HG03378 (cell line): Measurements from ENCODE around the gene FAXDC2.

Experiments used
- ATAC-seq: cut with Tn5 transposase; IDR thresholded peaks from one replicate; pipeline ENCODE4 v1.9.1; 2021; ENCODE audit warnings: mild to moderate bottlenecking, moderate library complexity; ENCODE audit not compliant: unreplicated experiment

The FAXDC2 gene, protein sequence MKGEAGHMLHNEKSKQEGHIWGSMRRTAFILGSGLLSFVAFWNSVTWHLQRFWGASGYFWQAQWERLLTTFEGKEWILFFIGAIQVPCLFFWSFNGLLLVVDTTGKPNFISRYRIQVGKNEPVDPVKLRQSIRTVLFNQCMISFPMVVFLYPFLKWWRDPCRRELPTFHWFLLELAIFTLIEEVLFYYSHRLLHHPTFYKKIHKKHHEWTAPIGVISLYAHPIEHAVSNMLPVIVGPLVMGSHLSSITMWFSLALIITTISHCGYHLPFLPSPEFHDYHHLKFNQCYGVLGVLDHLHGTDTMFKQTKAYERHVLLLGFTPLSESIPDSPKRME

DNA sequence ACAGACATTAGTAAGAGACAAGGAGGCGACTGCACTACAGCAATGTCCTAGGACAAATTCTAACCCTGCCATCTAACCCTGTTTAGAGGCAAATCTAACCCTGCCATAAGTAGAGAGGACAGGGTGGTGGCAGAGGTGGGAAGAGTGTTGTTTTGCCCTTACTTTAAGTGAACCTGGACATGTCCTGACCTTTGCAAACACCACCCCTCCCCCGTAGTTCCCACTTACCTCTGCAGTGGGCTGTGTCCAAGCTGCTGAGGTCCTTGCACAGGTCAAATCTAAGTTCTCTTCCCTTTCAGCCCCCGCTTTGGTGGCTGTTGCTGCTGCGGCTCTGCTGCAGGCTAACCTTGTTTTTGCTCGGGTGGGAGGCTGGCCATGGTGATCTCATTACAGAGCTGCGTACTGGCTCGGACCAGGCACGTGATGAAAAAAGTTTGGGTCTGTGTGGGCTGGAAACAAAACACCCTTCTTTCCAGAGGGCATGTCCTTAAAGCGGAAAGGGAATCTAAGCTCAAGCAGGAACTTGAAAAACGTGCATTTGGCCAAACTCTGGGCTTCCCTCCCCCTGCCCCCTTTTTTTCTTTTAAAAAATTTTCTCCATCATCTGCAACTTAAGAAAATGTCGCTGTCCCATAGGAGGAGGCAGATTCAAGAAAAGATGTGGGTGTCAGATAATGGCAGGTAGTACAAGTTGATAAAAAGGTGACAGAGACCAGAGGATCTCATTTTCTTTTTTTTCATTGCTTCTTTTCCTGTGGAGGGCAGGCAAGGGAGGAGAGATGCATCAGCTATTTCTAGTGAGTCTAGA, at the start of gene FAXDC2:
TSS of gene FAXDC2 (minus strand) at position 349 of the 808 bp plus-strand sequence. CDS start 12,425 bp downstream, outside the sequence.
- ATAC-seq = no peak

- no peak for ATAC-seq
Observed at GRCh38 chr5:154900066-154900465, 49.7 kb upstream of the FAXDC2 start.

- no peak for ATAC-seq
Observed at GRCh38 chr5:154899151-154899816, 48.9 kb upstream of the FAXDC2 start.

- no peak for ATAC-seq
Observed at GRCh38 chr5:154898210-154898609, 47.8 kb upstream of the FAXDC2 start.

DNA sequence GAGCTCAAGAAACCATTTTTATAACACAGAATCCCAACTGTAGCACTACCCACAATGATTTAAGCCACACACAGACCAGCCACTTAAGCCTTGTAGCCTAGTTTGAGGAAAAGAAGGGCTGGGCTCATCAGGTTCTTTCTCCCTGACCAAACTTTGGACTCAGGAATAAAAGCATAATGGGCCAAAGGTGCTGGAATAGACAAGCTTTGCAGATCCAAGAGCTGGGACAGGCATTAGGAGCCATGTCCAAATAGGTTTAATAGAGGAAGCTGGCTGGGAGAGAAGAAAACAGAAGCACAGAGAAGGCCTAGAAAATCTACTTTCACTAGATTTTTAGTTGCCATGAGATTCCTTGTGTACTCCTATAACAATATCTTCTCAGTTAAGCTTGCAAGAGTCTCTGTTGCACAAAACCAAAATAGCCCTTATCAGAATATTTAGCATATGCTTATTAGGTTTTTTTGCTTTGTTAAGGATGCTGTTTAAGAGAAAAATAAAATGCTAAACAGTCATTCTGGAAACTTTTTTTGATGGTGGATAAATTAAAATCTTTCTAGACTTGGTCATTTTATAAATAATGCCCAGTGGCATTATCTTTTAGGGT, 46.3 kb upstream of the FAXDC2 start:
- ATAC-seq = no peak

GRCh38 chr5:154895606-154896561, 45.5 kb upstream of the FAXDC2 start:
- no peak for ATAC-seq

DNA sequence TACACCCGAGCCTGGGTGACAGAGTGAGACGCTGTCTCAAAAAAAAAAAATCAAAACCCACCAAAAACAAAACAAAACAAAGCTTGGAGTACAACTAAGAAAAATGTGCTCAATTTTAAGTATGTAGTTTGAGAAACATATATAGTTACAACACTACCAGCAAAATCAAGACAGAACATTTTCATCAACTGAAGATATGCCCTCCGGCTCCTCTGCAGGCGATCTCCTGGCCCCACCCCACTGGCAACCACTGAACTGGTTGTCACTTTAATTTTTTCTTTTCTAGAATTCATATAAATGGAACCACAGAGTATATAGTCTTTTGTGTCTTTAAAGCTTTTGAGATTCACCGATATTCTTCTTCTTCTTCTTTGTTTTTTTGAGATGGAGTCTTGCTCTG, 43.0 kb upstream of the FAXDC2 start:
- ATAC-seq = no peak

- ATAC-seq = no peak
Observed at GRCh38 chr5:154892369-154892771, 42.0 kb upstream of the FAXDC2 start.

DNA sequence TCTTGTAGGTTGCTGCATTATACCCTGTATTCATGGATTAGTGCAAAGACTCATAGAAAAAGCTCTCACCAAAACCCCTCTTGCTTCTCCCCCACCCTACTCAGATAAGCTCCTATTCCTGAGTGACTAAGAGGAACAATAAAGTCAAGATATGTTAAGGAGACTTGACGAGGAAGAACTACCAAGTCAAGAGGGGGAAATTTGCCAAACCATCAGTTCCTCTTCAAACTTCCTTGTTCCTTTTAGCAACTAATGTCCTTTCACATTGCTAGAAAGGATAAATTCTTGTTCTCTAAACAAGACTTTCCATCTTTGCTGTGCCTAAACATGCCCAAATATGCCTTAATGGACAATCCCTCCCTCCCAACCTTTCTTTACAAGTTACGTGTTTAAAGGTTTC, 35.0 kb upstream of the FAXDC2 start:
- ATAC-seq = no peak

DNA sequence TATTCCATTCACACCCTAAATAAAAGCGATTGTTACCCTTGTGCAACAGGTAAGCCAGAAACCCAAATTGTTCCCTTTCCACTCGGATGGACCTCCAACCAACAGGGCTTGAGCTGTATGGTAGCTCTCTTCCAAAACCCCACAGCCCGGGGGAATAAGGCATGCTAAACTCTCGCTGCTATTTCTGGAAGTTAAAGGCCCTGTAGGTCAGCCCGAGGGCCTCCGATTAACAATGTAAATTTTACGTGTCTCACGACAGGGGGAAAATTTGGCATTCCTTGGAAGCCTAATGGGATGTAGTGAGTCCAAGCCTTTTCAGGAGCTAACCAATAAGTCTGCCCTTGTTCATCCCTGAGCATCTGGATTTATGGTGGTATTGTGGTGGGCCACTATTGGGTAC, 34.0 kb upstream of the FAXDC2 start:
- no peak for ATAC-seq

- no peak for ATAC-seq
Observed at GRCh38 chr5:154881986-154882385, 31.6 kb upstream of the FAXDC2 start.

DNA sequence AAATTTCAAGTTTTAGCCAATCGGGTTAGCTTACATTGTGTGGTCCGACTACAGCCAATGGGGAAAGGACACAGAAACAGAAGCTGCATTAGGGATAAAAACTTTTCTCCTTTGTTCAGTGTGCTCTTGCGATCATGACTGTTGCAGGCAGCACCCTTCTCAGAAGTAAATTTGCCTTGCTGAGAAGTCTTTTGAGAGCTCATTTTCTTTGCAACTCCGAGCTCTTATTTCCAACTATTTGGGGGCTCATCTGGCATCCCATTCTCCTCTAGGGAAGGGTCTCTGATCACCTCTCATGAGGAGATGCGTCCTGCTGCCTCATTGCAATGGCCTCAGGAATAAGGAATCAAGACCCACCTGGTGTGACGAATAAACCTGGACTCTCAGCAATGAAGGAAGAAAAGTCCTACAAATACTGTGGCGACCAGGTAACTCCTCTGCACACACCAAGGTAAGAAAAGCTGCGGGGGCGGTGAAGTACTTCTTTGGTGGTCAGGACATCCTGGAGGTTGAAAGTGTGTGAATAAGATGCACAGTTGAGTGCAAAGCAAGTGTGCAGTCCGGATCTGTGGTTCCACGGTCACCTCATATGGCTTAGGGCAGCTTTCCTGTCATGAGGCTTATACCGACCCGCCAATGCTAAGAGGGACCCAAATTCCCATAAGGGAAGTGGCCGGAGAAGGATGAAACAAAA, 28.4 kb upstream of the FAXDC2 start:
- ATAC-seq = no peak

- no peak for ATAC-seq
Observed at GRCh38 chr5:154873791-154874331, 23.5 kb upstream of the FAXDC2 start.

DNA sequence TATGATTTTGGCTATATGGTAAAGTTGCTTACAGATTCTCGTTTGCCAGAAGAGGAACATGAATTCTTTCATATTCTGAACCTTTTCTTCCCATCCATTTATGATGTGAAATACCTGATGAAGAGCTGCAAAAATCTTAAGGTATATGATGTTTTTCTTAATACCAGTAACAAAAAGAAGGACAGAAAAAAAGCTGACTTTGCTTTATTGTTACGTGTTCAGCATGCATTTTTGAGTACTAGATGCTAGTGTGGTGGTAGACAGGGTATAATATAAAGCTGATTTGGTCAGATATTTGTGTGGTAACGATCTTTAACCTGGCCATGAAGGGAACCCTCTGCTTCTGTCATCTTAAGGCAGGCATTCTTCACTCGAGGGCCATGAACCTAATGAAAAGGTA, 21.3 kb upstream of the FAXDC2 start:
- ATAC-seq = no peak

- ATAC-seq = no peak
Observed at GRCh38 chr5:154868702-154869101, 18.3 kb upstream of the FAXDC2 start.

- ATAC-seq = no peak
Observed at GRCh38 chr5:154866841-154867240, 16.4 kb upstream of the FAXDC2 start.

- no peak for ATAC-seq
Observed at GRCh38 chr5:154865466-154866184, 15.2 kb upstream of the FAXDC2 start.

GRCh38 chr5:154863291-154864080, 13.1 kb upstream of the FAXDC2 start:
- no peak for ATAC-seq
